OCI-LY7 (cell line): ENCODE results near the gene ENAH. TPM values are rescaled to one million over a fixed set of nuclear protein-coding genes. Genes with fewer than 3 reads are reported as not detected.
"Not testable (repeated sequence)": the region's sequence is repeated elsewhere in the genome, so short reads cannot be mapped to it uniquely, and the experiment has no call there.

Source experiments
- BruUV-seq: library from RNA; stranded (reverse); fragments of 400-500 nt; replicated peaks from 2 replicates; lab custom pipeline; 2021; lab: Mats Ljungman, UMichigan
- CTCF ChIA-PET: fragments of 300-600 bp; sonication (Branson Sonifier 250); formaldehyde crosslinking; loops from one replicate; lab custom pipeline; 2022; ENCODE audit warnings: antibody characterized with exemption; ENCODE audit not compliant: unreplicated experiment; lab: Charles Lee
- POLR2A ChIA-PET: fragments of 300-600 bp; sonication (Branson Sonifier 250); formaldehyde crosslinking; loops from one replicate; lab custom pipeline; 2022; ENCODE audit warnings: antibody characterized with exemption; lab: Charles Lee
- DNase-seq: peaks from one replicate; pipeline ENCODE4 v3.0.0-alpha.2; 2015; ENCODE audit warnings: low spot score
- H2AFZ ChIP-seq: fragments of 200-600 bp; sonication (generic), shearing (Covaris generic); 2 replicates; pipeline ENCODE4 v1.6.1; 2014; ENCODE audit warnings: mild to moderate bottlenecking, antibody characterized with exemption, low read length, moderate library complexity
- H3K27ac ChIP-seq: fragments of 200-600 bp; sonication (generic); 2 replicates; pipeline ENCODE4 v1.5.1; 2014; ENCODE audit warnings: mixed run types, low read depth, mild to moderate bottlenecking, moderate library complexity, low read length, inconsistent platforms; ENCODE audit not compliant: poor library complexity, severe bottlenecking
- H3K36me3 ChIP-seq: fragments of 200-600 bp; sonication (generic); 2 replicates; pipeline ENCODE4 v1.6.1; 2014; ENCODE audit warnings: mild to moderate bottlenecking, antibody characterized with exemption, low read length, moderate library complexity, mixed read lengths; ENCODE audit not compliant: insufficient read depth
- H3K4me1 ChIP-seq: fragments of 200-600 bp; sonication (generic); 2 replicates; pipeline ENCODE4 v1.5.1; 2014; ENCODE audit warnings: mild to moderate bottlenecking, low read length; ENCODE audit not compliant: insufficient read depth, poor library complexity, severe bottlenecking
- H3K4me2 ChIP-seq: fragments of 200-600 bp; sonication (generic); 2 replicates; pipeline ENCODE4 v1.6.1; 2014; ENCODE audit warnings: mild to moderate bottlenecking, low read length
- H3K4me3 ChIP-seq: fragments of 200-600 bp; sonication (generic); 2 replicates; pipeline ENCODE4 v1.5.1; 2014; ENCODE audit warnings: mild to moderate bottlenecking, low read depth, low read length; ENCODE audit not compliant: poor library complexity, severe bottlenecking
- H3K79me2 ChIP-seq: fragments of 200-600 bp; sonication (generic); 2 replicates; pipeline ENCODE4 v1.6.1; 2016; ENCODE audit warnings: low read depth, mild to moderate bottlenecking, low read length, moderate library complexity, mixed read lengths; ENCODE audit not compliant: insufficient read depth
- H3K9me2 ChIP-seq: fragments of 200-600 bp; sonication (generic); 2 replicates; pipeline ENCODE4 v1.6.1; 2016; ENCODE audit warnings: mild to moderate bottlenecking, low read length, mixed read lengths; ENCODE audit not compliant: insufficient read depth
- H3K9me3 ChIP-seq: fragments of 200-600 bp; sonication (generic); 2 replicates; pipeline ENCODE4 v1.6.1; 2014; ENCODE audit warnings: mild to moderate bottlenecking, mixed run types, low read length, mixed read lengths
- H4K20me1 ChIP-seq: fragments of 200-600 bp; sonication (generic); 2 replicates; pipeline ENCODE4 v1.6.1; 2014; ENCODE audit warnings: mild to moderate bottlenecking, antibody characterized with exemption, low read length, moderate library complexity, mixed read lengths; ENCODE audit not compliant: insufficient read depth
- CTCF ChIP-seq: fragments of 200-600 bp; sonication (generic); conservative IDR thresholded peaks from 2 replicates; pipeline ENCODE4 v1.5.1; 2014; ENCODE audit warnings: mild to moderate bottlenecking, antibody characterized with exemption, low read length, moderate library complexity, mixed read lengths
- EZH2phosphoT487 ChIP-seq: fragments of 200-600 bp; sonication (generic); IDR thresholded peaks from 2 replicates; pipeline ENCODE4 v1.6.1; 2018; ENCODE audit warnings: low read depth, borderline replicate concordance, mild to moderate bottlenecking, mixed run types, antibody characterized with exemption, low read length, moderate library complexity, mixed read lengths
- intact Hi-C: fragments of 100-400 bp; cut with micrococcal nuclease; formaldehyde crosslinking; loops from one replicate; pipeline ENCODE4 v1.10.0; 2022; ENCODE audit not compliant: unreplicated experiment
- total RNA-seq, 2 experiments: library from RNA; depleted of rRNA in 1 of 2; stranded (reverse); fragments of >200 nt in 1 of 2; shearing (Covaris generic) in 1 of 2; gene quantifications; 2 replicates each; pipeline ENCODE4 v1.2.3, GENCODE V29; 2014 to 2022

ENAH gene
- total RNA-seq, 2 experiments from 2014 or later = 4.6 to 18.1 TPM

- H3K9me2 ChIP-seq = no peaks in the 10 kb centered on the region
- H3K4me2 ChIP-seq = no peak overlapping the region
- no peaks in the 10 kb centered on the region for H3K4me1 ChIP-seq
- no peaks in the 10 kb centered on the region for H3K9me3 ChIP-seq
- H2AFZ ChIP-seq = no peak overlapping the region
- no peak overlapping the region for H3K4me3 ChIP-seq
- H3K27ac ChIP-seq = no peak overlapping the region
- H3K36me3 ChIP-seq = no peaks in the 10 kb centered on the region
- intact Hi-C loops = no loop called here
- no TSS peak for BruUV-seq
- no peak for DNase-seq
- ChIA-PET POLR2A (no interaction called here), CTCF (no interaction called here)
- H3K79me2 ChIP-seq = no peaks in the 10 kb centered on the region
- H4K20me1 ChIP-seq = no peaks in the 10 kb centered on the region
- TF ChIP-seq CTCF = no peak
- TF ChIP-seq EZH2phosphoT487 = no peak
Observed at GRCh38 chr1:225514671-225515081, 138.2 kb downstream of the ENAH start.

DNA sequence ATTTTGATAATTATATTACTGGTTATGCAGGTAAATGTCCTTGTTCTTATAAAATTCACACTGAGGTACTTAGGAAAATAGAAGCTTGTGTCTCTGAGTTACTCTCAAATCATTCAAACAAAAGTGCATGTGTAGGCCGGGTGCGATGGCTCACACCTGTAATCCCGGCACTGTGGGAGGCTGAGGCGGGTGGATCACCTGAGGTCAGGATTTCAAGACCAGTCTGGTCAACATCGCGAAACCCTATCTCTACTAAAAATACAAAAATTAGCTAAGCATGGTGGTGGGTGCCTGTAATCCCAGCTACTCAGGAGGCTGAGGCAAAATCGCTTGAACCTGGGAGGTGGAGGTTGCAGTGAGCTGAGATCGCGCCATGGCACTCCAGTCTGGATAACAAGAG, 139.3 kb downstream of the ENAH start:
- H3K4me1 ChIP-seq, H3K79me2 ChIP-seq, H4K20me1 ChIP-seq, DNase-seq, H2AFZ ChIP-seq, H3K9me3 ChIP-seq, intact Hi-C loops, H3K9me2 ChIP-seq, H3K4me3 ChIP-seq, H3K4me2 ChIP-seq, BruUV-seq, CTCF ChIA-PET, H3K27ac ChIP-seq, H3K36me3 ChIP-seq: not testable (repeated sequence)
- POLR2A ChIA-PET = interaction anchor here (0.6 to 1.6 kb wide), 4 partner anchors 12 to 211 kb away, joined by 4 to 5 read pairs (median 4); no protein-coding TSS in a partner anchor

DNA sequence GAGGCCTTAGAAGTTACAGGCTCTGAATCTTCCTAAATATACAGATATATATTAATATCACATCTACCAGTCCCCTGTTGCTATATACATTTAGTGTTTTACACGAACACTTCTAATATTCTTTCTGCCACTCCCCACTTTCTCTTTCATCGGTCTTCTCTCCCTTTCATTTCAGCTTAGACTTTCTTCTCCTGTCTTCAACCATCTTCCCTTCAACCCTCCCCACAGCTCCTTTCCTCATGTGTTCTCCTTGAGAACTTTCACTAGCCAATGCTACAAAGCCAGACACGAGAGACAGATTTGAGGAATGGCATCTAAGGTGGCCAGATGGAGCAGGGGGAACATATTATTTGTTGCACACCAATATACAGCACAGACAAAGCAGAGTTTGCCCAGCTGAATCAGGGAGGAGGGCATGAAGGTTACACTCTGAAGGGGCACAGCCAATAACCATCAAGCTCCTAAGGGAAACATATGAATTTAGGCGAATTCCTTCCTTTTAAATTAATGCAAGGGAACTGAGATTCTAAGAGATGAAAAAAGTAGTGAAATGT, 141.0 kb downstream of the ENAH start:
- Histone ChIP-seq H3K4me2 (no peak overlapping the region), H4K20me1 (no peaks in the 10 kb centered on the region), H2AFZ (no peak overlapping the region), H3K9me3 (no peaks in the 10 kb centered on the region), H3K9me2 (no peaks in the 10 kb centered on the region), H3K4me1 (no peaks in the 10 kb centered on the region), H3K79me2 (no peaks in the 10 kb centered on the region), H3K27ac (no peak overlapping the region), H3K4me3 (no peak overlapping the region), H3K36me3 (no peaks in the 10 kb centered on the region)
- CTCF ChIA-PET = no interaction called here
- POLR2A ChIA-PET = interaction anchor here (0.9 to 1.6 kb wide), 3 partner anchors 11 to 80 kb away, joined by 3 to 7 read pairs (median 4); no protein-coding TSS in a partner anchor
- no peak for TF ChIP-seq CTCF
- intact Hi-C loops = no loop called here
- BruUV-seq = no TSS peak
- DNase-seq = no peak

DNA sequence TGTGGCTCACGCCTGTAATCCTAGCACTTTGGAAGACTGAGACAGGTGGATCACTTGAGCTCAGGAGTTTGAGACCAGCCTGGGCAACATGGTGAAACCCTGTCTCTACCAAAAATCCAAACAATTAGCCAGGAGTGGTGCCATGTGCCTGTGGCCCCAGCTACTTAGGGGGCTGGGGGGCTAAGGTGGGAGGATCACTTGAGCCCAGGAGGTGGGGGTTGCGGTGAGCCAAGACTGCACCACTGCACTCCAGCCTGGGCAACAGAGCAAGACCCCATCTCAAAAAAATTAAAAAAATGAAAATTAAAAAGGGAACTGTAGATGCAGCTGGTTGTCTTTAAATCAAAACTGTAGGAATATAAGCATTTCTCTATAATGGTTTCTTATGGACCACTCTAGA, 142.2 kb downstream of the ENAH start:
- H3K4me1 ChIP-seq, H3K36me3 ChIP-seq, BruUV-seq, H3K9me2 ChIP-seq, H2AFZ ChIP-seq, H3K79me2 ChIP-seq, H3K4me3 ChIP-seq, H3K4me2 ChIP-seq, DNase-seq, H3K9me3 ChIP-seq, H3K27ac ChIP-seq, H4K20me1 ChIP-seq, intact Hi-C loops: not testable (repeated sequence)
- ChIA-PET POLR2A (interaction anchor here (0.6 to 1.5 kb wide), 6 partner anchors 12 to 1373 kb away, joined by 3 to 7 read pairs (median 4); no protein-coding TSS in a partner anchor), CTCF (interaction anchor here (0.6 kb wide), 1 partner anchor 1089 kb away, joined by 4 read pairs; no protein-coding TSS in a partner anchor)
